SK-MEL-5 (cell line): ENCODE results near the gene ABCC4. TPM values are rescaled to one million over a fixed set of nuclear protein-coding genes. Genes with fewer than 3 reads are reported as not detected.

Experiments
- DNase-seq: peaks from one replicate; pipeline ENCODE4 v3.0.0-alpha.2; 2016; ENCODE audit warnings: low read depth, low spot score
- in situ Hi-C: cut with HindIII; loops from 2 replicates; pipeline ENCODE4 v1.10.0; 2016; ENCODE audit warnings: low sequenced_read_pairs, high pct_unique_total_duplicates, low pct_unique_long_range_greater_than_20kb
- total RNA-seq: library from RNA; depleted of rRNA; stranded (reverse); fragments of >200 nt; shearing (Covaris generic); gene quantifications from 2 replicates; pipeline ENCODE4 v1.2.3, GENCODE V29; 2014

Gene ABCC4
- total RNA-seq, 1 experiment from 2014 or later, result 95.1 TPM

- in situ Hi-C loops, result no loop called here
- no peak for DNase-seq
Measured at GRCh38 chr13:95020298-95020987, 280.8 kb downstream of the ABCC4 start.

- no peak for DNase-seq
- in situ Hi-C loops, result no loop called here
Measured at GRCh38 chr13:95019886-95020285, 281.4 kb downstream of the ABCC4 start.

GRCh38 chr13:95007322-95007721 lies 293.9 kb downstream of the ABCC4 start:
- DNase-seq, result no peak
- in situ Hi-C loops, result no loop called here

- DNase-seq, result no peak
- in situ Hi-C loops, result no loop called here
Measured at GRCh38 chr13:95005300-95005699, 296.0 kb downstream of the ABCC4 start.

GRCh38 chr13:95003019-95003813 lies 298.0 kb downstream of the ABCC4 start:
- in situ Hi-C loops, result no loop called here
- no peak for DNase-seq

- no peak for DNase-seq
- in situ Hi-C loops, result no loop called here
Measured at GRCh38 chr13:95002126-95002525, 299.1 kb downstream of the ABCC4 start.

- in situ Hi-C loops, result no loop called here
- no peak for DNase-seq
Measured at GRCh38 chr13:94999871-95000270, 301.4 kb downstream of the ABCC4 start.

GRCh38 chr13:94997126-94997525 lies 304.1 kb downstream of the ABCC4 start:
- in situ Hi-C loops, result no loop called here
- no peak for DNase-seq

GRCh38 chr13:94996445-94996844 lies 304.8 kb downstream of the ABCC4 start:
- no peak for DNase-seq
- in situ Hi-C loops, result no loop called here

GRCh38 chr13:94994506-94994905 lies 306.7 kb downstream of the ABCC4 start:
- in situ Hi-C loops, result no loop called here

GRCh38 chr13:94993616-94994015 lies 307.6 kb downstream of the ABCC4 start:
- in situ Hi-C loops, result no loop called here
- no peak for DNase-seq

More at GRCh38 chr13:94994506-94994905, 306.7 kb downstream of the ABCC4 start:
- DNase-seq, result no peak

- no peak for DNase-seq
- in situ Hi-C loops, result no loop called here
Measured at GRCh38 chr13:94992036-94992960, 309.0 kb downstream of the ABCC4 start.

- in situ Hi-C loops, result no loop called here
- DNase-seq, result peak; percentile 72
Measured at GRCh38 chr13:94988654-94989053, 312.6 kb downstream of the ABCC4 start.

- DNase-seq, result no peak
Measured at GRCh38 chr13:94987869-94988268, 313.4 kb downstream of the ABCC4 start.

GRCh38 chr13:94987081-94987480 lies 314.2 kb downstream of the ABCC4 start:
- no peak for DNase-seq
- in situ Hi-C loops, result no loop called here

More at GRCh38 chr13:94987869-94988268, 313.4 kb downstream of the ABCC4 start:
- in situ Hi-C loops, result no loop called here

GRCh38 chr13:94984958-94985357 lies 316.3 kb downstream of the ABCC4 start:
- in situ Hi-C loops, result no loop called here
- no peak for DNase-seq

GRCh38 chr13:94978516-94978915 lies 322.7 kb downstream of the ABCC4 start:
- no peak for DNase-seq
- in situ Hi-C loops, result no loop called here
